HG03095 (cell line): ENCODE data around the gene HRAS.
"Not testable (repeated sequence)": the region's sequence is repeated elsewhere in the genome, so short reads cannot be mapped to it uniquely, and the experiment has no call there.

Source experiments
- ATAC-seq: cut with Tn5 transposase; IDR thresholded peaks from one replicate; pipeline ENCODE4 v1.9.1; 2021; ENCODE audit warnings: moderate library complexity; ENCODE audit not compliant: unreplicated experiment

The HRAS gene

DNA sequence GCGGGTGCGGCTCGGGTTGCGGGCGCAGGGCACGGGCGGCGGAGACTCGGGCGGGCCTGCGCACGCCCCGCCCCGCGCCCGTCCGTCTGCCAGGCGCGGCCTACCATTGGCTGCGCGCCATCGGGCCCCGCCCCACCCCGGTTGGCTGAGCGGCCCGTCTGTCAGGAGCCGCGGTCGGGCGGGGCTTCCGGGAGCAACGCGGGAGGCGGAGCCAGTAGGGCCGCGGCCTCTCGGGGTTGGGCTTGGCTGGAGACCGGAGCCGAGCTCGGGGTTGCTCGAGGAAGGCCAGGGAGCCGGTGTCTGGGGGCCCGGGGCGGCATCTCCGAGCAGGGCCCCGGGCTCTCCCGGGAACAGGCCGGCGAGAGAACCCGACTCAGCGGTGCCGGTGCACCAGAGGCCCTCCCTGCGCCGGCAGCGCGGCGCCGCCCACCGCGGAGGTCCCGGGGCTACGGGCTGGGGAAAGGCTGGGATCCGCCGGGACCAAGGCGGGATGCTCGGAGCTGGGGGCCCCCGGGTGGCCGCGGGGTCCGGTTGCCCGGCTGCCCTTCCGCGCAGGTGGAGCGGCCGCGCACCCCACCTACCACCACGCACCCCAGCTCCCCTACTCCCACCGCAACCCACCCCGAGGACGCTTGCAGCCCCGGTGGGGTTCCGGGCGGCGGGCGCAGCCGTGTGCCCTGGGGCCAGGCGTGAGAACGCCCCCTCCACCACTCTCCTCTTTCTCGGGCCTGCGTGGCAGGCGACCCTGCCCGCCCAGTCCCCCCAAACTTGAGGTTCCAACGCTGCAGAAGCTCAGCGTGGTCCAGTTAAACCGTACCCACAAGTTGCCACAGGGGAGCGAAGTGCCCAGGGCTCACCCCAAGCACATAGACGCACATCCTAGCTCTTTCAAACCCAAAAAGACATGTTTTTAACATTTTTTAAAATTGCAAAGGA, at the start of gene HRAS:
Gene HRAS, minus strand, starts transcription at position 58 of the 936 bp plus-strand sequence.
- ATAC-seq, result peak; percentile 67

DNA sequence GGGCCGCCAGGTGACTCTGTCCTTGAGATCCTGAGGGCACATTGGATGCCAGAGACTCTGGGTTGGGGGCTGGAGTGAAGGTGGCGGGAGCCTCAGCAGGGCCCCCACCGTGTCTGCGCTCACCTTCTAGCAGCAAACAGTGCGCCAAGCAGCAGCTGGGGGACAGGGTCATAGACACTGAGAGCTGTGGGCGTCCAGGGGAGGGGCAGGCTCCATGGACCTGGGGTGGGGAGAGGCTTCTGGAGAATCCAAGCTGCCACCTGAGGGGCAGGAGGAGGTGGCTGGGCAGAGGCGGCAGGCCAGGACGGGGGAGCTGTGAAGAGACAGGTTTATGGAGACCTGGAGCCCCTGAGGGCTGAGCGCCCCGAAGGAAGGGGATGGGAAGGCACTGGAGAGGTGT, 48.9 kb upstream of the HRAS start:
- no peak for ATAC-seq

DNA sequence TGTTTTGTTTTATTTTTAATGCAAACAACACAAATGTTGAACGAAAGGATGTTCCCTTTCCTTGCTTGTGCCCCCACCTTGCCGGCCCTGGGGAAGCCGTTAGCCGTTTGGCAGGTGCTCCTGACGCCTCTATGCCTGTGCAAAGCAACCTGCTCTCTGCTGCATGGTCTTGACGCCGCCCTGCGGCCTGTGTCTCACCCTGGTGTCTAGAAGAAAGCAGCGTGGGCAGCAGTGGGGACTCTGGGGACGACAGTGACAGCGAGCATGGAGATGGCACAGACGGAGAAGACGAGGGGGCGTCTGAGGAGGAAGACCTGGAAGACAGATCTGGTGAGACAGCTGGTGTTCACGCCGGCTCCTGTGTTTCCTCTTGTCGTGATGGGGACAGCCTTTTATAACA, 46.4 kb upstream of the HRAS start:
- ATAC-seq, result no peak

DNA sequence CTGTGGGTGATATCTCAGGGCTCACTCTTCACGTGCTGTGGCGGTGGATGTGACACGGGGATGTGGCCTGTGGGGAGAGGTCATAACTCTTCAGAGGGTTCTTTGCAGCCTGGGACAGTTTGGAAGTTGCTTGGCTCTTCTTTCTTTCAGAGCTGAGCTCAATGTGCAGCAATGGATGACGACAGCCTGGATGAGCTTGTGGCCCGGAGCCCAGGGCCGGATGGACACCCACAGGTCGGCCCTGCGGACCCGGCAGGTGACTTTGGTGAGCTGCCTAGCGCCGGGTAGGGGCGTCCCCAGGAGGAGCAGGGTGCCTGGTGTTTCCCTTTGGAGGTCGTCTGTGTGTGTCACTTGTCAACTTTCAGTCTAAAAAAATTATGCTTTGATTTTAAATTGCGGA, 46.0 kb upstream of the HRAS start:
- no peak for ATAC-seq

DNA sequence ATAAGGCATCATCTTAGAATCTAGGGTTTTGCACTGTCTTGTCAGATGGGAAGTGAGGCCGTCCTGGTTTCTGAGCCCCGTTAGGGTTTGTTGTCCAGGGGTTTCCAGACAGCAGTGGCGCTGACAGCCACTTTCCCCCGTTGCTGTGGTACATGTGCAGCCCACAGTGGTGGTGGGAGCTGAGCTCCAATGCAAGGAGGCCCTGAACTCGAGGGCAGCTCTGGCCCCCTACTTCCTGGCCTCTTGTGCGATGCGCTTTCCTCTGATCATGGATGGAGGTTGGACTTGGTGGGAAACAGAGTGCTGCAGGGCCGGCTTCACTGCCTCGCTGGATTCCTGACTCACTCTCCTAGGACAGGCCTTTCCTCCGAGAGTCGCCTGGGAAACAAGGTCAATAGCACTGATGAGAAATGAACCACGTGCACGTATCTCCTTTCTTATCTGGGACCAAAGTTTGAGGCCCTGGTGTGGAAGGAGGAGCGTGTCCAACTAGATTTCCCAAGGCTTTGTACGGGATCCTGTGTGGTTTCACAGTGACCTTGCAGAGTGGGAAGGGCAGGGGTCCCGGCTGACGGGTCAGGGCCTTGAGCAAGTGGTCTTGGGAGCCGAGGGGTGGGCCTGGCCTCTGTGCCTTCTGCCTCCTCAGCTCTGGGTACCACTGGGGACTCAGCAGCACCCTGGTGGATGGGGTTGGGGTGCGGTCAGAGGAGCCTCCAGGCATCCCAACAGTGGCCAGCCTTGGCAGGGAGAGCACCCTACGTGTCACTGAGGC, 44.6 kb upstream of the HRAS start:
- no peak for ATAC-seq

GRCh38 chr11:578276-579035, 43.1 kb upstream of the HRAS start:
- ATAC-seq, result no peak

GRCh38 chr11:577611-577894, 42.2 kb upstream of the HRAS start:
- no peak for ATAC-seq

DNA sequence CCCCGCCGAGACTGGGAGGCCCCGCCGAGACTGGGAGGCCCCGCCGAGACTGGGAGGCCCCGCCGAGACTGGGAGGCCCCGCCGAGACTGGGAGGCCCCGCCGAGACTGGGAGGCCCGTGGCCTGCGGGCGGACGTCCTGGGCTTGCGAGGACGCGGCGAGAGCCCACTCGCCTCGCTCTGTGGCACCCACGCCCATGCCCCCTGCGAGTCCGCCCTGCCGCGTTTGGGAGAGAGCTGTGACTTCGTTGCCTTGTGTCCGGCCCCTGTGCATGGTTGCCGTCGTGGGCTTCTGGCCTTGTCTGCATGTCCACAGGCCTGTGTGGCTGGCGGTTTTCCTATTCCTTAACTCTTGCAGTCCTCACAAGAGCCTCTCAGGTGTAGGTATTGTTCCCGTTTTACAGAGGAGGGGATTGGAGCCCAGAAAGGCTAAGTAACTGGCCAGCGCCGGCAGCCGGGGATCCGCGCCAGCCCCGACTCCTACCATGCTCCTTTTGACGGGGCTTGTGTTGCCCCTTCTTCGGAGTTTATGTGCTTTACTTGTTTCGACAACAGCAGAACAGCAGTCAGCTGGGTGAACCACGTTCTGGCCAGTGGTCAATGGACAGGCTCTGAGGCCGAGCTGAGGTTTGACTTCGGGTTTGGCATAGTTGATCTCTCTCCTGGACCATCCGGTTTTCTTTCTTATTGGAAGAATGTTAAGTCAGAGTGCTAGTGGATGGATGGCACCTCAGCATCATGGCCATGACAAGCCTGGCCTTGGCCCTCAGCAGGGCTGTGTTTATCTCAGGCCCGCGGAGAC, 41.6 kb upstream of the HRAS start:
- no peak for ATAC-seq

GRCh38 chr11:575996-576768, 40.8 kb upstream of the HRAS start, which contains the start of gene PHRF1:
PHRF1 (plus strand) TSS chr11:576470; CDS start chr11:581513, 5,043 bp downstream.
- peak; percentile 66 for ATAC-seq

DNA sequence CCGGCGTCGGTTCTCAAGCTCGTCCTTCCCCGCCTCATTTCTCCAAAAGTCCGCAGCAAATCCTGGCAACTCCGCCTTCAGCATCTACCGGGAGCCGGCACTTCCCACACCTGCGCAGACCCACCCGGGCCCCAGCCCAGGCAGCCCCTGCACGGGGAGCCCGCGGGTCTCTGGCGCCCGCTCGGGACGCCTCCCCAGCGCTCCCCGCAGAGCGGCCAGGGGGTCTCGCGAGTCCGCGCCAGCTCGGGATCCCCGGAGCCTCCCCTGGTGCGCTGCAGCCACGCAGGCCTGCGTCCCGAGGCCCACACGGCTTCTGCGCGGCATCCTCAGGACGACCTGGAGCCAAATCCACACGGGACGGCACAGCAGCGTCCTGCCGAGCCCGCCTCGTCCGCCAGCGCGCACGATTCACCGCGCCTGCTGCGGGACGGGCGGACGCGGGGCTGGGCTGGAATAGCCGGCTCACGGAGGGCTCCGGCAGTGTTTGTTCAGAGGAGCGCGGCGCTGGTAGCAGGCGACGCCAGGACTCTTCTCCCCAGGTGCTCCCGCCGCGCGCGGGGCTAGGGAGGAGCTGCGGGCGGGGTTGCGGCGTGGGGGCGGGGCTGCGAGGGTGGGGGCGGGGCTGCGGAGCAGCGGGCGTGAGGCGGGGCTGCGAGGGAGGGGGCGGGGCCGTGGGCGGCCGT, 40.1 kb upstream of the HRAS start:
- peak; percentile 37 for ATAC-seq

DNA sequence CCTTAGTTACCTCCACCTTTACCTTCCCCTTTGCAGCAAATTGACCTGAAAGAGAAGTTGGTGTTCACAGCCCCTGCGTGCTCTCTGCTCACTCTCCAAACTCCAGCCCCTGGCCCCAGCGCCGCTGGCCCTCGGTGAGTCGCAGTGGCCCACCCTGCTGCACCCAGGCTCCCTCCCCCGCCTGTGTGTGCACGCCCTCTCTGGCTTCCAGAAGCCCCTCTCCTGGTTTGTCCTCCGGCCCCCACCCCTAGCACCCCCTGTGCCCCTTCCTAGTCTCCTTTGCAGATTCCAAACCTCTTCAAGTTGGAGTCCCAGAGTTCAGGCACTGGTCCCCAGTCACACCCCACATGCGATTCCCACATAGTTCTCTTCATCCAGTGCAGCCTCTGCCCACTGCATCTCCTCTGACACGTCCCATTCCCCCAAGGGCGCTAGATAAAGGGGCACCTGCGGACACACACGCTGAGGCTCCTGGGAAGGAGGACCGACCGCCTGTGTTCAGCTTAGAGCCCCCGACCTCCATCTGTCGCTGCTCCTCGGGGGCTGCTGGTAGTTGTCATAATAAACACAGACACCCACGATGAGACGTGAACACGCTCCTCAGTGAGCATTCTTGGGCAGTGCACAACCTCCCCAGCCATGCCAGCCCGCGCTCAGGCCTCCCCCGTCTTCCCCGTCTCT, 39.4 kb upstream of the HRAS start:
- no peak for ATAC-seq

- not testable (repeated sequence) for ATAC-seq
These were observed 38.7 kb upstream of the HRAS start for GRCh38 chr11:574031-574570.

- no peak for ATAC-seq
These were observed 37.9 kb upstream of the HRAS start for GRCh38 chr11:573146-573759.

DNA sequence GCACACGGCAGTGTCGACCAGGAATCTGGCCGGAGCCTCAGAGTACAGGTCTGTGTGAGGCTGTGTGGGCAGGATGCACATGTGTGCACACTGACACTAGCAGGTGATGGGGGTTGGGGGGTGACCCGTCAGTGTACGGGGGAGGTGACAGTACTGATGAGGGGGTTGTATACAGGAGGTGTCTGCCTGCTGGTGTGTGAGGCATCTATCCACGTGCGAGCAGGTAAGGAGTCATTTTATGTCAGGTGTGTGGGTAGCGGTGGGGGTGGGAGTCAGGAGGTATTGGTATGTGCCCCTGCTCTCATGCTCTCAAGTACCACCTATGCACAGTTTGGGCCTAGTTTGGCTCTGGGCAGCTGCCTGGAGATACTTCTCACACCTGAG, 36.4 kb upstream of the HRAS start:
- no peak for ATAC-seq

GRCh38 chr11:569158-569885, 33.9 kb upstream of the HRAS start:
- no peak for ATAC-seq

DNA sequence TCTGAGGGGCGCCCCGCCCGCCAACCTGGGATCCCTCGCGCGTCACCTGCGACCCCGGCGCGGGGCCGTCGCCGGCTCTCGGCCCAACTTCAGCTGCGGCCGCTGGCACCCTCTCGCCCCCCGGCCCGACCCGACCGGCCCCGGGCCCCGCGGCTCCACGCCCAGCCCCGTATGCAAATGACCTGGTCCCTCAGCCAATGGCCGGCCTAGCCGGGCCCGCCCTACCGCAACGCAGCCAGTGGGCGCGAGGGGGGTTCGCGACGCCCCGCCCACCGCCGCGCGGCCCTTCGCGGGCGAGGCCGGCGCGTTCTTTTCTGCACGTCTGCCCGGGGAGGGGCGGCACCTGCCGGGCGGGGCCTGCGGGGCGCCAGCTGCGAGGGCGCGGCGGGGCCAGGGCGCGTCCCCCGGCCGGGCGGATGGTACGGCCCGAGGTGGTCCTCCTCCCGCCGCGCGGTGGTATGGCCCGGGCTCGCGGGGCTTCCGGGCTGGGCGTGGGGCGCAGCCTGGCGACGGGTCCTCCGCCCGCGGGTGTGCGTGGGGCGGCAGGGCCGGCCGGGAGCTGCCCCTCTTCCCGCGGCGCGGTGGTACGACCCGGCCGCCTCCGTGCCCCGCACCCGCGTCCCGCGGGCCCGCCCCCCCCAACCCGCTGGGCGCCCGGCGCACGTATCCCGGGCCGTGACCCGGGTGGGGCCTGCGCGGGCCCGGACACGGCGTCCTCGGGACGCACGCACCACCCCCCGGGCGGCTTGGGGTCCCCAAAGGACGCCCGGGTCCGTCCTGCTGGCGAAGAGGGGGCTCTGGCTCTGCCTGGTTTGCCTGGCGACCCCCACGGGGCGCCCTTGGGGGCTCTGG, 33.2 kb upstream of the HRAS start:
- peak; percentile 82 for ATAC-seq
